GM12878 (cell line): ENCODE measurements around the gene CTCFL. TPM values are rescaled to one million over a fixed set of nuclear protein-coding genes. Genes with fewer than 3 reads are reported as not detected.
A peak's percentile ranks its signal among the peaks of the same experiment; 100 is the strongest.

ENCODE experiments used
- ATAC-seq: fragments of 200-7000 bp; cut with Tn5 transposase; 3 replicates; pipeline ENCODE4 v1.9.1; 2020; ENCODE audit warnings: mild to moderate bottlenecking, moderate library complexity
- BruUV-seq: library from RNA; stranded (reverse); fragments of 400-500 nt; replicated peaks from 2 replicates; lab custom pipeline; 2021; lab: Mats Ljungman, UMichigan
- CTCF ChIA-PET: fragments of 300-600 bp; sonication (Branson Sonifier 250); formaldehyde crosslinking; extraction: SDS; loops from one replicate; lab custom pipeline; 2021; ENCODE audit warnings: inconsistent platforms; lab: Yijun Ruan, JAX
- POLR2A ChIA-PET: fragments of 350-600 bp; formaldehyde crosslinking; extraction: SDS; loops from one replicate; lab custom pipeline; 2021; ENCODE audit warnings: inconsistent platforms; lab: Charles Lee
- RAD21 ChIA-PET: fragments of 300-600 bp; sonication (Branson Sonifier 250); formaldehyde crosslinking; loops from one replicate; lab custom pipeline; 2023; ENCODE audit warnings: antibody characterized with exemption; ENCODE audit not compliant: unreplicated experiment; lab: Charles Lee
- SMC1A ChIA-PET: fragments of 300-600 bp; sonication (Branson Sonifier 250); formaldehyde crosslinking; loops from one replicate; lab custom pipeline; 2023; ENCODE audit not compliant: unreplicated experiment, uncharacterized antibody; lab: Charles Lee
- DNase-seq: peaks from one replicate; pipeline ENCODE4 v3.0.0-alpha.2; 2011; ENCODE audit warnings: low read depth, low spot score
- FAIRE-seq: peaks from 3 replicates; lab custom pipeline; 2011; peaks lifted over from hg19 to GRCh38; lab: Jason Lieb, UNC
- H2AFZ ChIP-seq: 2 replicates; pipeline ENCODE4 v1.6.0; 2011; ENCODE audit warnings: low read depth, low read length, control low read depth; ENCODE audit not compliant: control insufficient read depth
- H3K27ac ChIP-seq: 2 replicates; pipeline ENCODE4 v1.5.1; 2011; ENCODE audit warnings: control low read depth; ENCODE audit not compliant: control insufficient read depth, insufficient read depth
- H3K27me3 ChIP-seq, 2 experiments: replicated peaks in 1 of 2; 2 replicates each; pipeline versions ENCODE4 v1.6.0 to v1.6.1; 2011; ENCODE audit warnings: low read length in 1 of 2; ENCODE audit not compliant: control insufficient read depth in 2 of 2, insufficient read depth in 2 of 2
- H3K36me3 ChIP-seq, 2 experiments: 2 replicates each; pipeline ENCODE4 v1.5.1; 2011; ENCODE audit warnings: low read length in 1 of 2; ENCODE audit not compliant: control insufficient read depth in 2 of 2, insufficient read depth in 2 of 2
- H3K4me1 ChIP-seq: 2 replicates; pipeline ENCODE4 v1.6.1; 2011; ENCODE audit warnings: mild to moderate bottlenecking, low read length, moderate library complexity, mixed read lengths; ENCODE audit not compliant: control insufficient read depth, insufficient read depth
- H3K4me2 ChIP-seq: 2 replicates; pipeline ENCODE4 v1.6.0; 2011; ENCODE audit warnings: control low read depth; ENCODE audit not compliant: control insufficient read depth, insufficient read depth
- H3K4me3 ChIP-seq: fragments of 200-600 bp; sonication (generic); 2 replicates; pipeline ENCODE4 v1.5.1; 2016
- H3K79me2 ChIP-seq: 2 replicates; pipeline ENCODE4 v1.6.0; 2011; ENCODE audit warnings: low read length; ENCODE audit not compliant: control insufficient read depth, insufficient read depth
- H3K9ac ChIP-seq: 2 replicates; pipeline ENCODE4 v1.8.0; 2011; ENCODE audit warnings: low read length, control low read depth, mixed read lengths; ENCODE audit not compliant: control insufficient read depth, insufficient read depth
- H3K9me3 ChIP-seq: replicated peaks from 3 replicates; pipeline ENCODE4 v1.5.1; 2011; ENCODE audit warnings: mild to moderate bottlenecking, low read length; ENCODE audit not compliant: control insufficient read depth, insufficient read depth
- H4K20me1 ChIP-seq: 2 replicates; pipeline ENCODE4 v1.6.0; 2011; ENCODE audit not compliant: control insufficient read depth, insufficient read depth
- ASH2L ChIP-seq: fragments of 300-600, 200-600 bp; sonication (generic); IDR thresholded peaks from 2 replicates; pipeline ENCODE4 v1.6.1; 2017; ENCODE audit warnings: low read depth, mild to moderate bottlenecking, borderline replicate concordance
- BCL3 ChIP-seq: IDR thresholded peaks from 2 replicates; pipeline ENCODE4 v1.6.1; 2011; ENCODE audit warnings: borderline replicate concordance, low read depth, mild to moderate bottlenecking, moderate library complexity, low read length; ENCODE audit not compliant: insufficient read depth, poor library complexity, severe bottlenecking
- BHLHE40 ChIP-seq, 2 experiments: fragments of 450-650 bp in 1 of 2; IDR thresholded peaks; 2 replicates each; pipeline ENCODE4 v1.6.1; 2011 to 2017; ENCODE audit warnings: low read depth in 2 of 2, borderline replicate concordance in 1 of 2, improper control_type of control experiment in 1 of 2, low read length in 1 of 2, mild to moderate bottlenecking in 1 of 2
- E2F8 ChIP-seq: fragments of 450-650 bp; IDR thresholded peaks from 2 replicates; pipeline ENCODE4 v1.6.1; 2018; ENCODE audit warnings: mild to moderate bottlenecking, low read depth, moderate library complexity; ENCODE audit not compliant: partially characterized antibody
- IRF3 ChIP-seq: fragments of 450-650 bp; IDR thresholded peaks from 2 replicates; pipeline ENCODE4 v1.6.1; 2014; ENCODE audit warnings: mild to moderate bottlenecking
- NRF1 ChIP-seq: conservative IDR thresholded peaks from 2 replicates; pipeline ENCODE4 v1.6.1; 2011; ENCODE audit warnings: mild to moderate bottlenecking, low read depth, low read length, improper control_type of control experiment
- PAX5 ChIP-seq: IDR thresholded peaks from 2 replicates; pipeline ENCODE4 v1.6.1; 2011; ENCODE audit warnings: low read depth, low read length, borderline replicate concordance
- PKNOX1 ChIP-seq: fragments of 450-650 bp; IDR thresholded peaks from 2 replicates; pipeline ENCODE4 v1.6.1; 2016; ENCODE audit warnings: mild to moderate bottlenecking
- RAD51 ChIP-seq: fragments of 450-650 bp; IDR thresholded peaks from 2 replicates; pipeline ENCODE4 v1.6.1; 2016; ENCODE audit warnings: moderate library complexity, mild to moderate bottlenecking, inconsistent platforms
- RFX5 ChIP-seq: IDR thresholded peaks from 2 replicates; pipeline ENCODE4 v1.6.1; 2011; ENCODE audit warnings: low read depth, low read length, improper control_type of control experiment
- RUNX3 ChIP-seq: IDR thresholded peaks from 2 replicates; pipeline ENCODE4 v1.6.1; 2012; ENCODE audit warnings: low read length, inconsistent platforms
- SIX5 ChIP-seq: IDR thresholded peaks from 2 replicates; pipeline ENCODE4 v1.6.1; 2011; ENCODE audit warnings: mild to moderate bottlenecking, low read depth, low read length, moderate library complexity; ENCODE audit not compliant: severe bottlenecking
- SUZ12 ChIP-seq: fragments of 200-600 bp; sonication (generic); IDR thresholded peaks from one replicate; pipeline ENCODE4 v1.6.1; 2018; ENCODE audit warnings: antibody characterized with exemption, mild to moderate bottlenecking; ENCODE audit not compliant: unreplicated experiment
- ZZZ3 ChIP-seq: IDR thresholded peaks from 2 replicates; pipeline ENCODE4 v1.6.1; 2011; ENCODE audit warnings: low read depth; ENCODE audit not compliant: control insufficient read depth, insufficient read length
- WGBS: methylation state at CpG from one replicate; pipeline ENCODE4 v1.1.6; 2016; ENCODE audit warnings: low lambda C conversion rate; ENCODE audit not compliant: insufficient replicate concordance, insufficient coverage; ENCODE audit errors: missing lambda C conversion rate; 5-methylcytosine and 5-hydroxymethylcytosine counted together
- in situ Hi-C: fragments of 300-500 bp; cut with MboI; formaldehyde crosslinking; loops from 9 replicates; pipeline ENCODE4 v1.14.3; 2018; ENCODE audit warnings: mixed read lengths
- intact Hi-C: fragments of 100-400 bp; cut with micrococcal nuclease; formaldehyde crosslinking; loops from one replicate; pipeline ENCODE4 v1.14.2; 2022; ENCODE audit not compliant: unreplicated experiment
- polyA plus RNA-seq, 11 experiments: library from polyadenylated mRNA; depleted of rRNA in 4 of 11; unstranded in 6 of 11; stranded (reverse) in 5 of 11; fragments of >200 nt; fragmentation: Nextera tagmentation in 4 of 11; fragmentation: Illumina TruSeq in 1 of 11; extraction: Ambion mirVana in 4 of 11; extraction: Trizol in 1 of 11; gene quantifications; 1 replicate in 1 of 11; 2 replicates in 10 of 11; pipeline versions ENCODE4 v1.2.1 to v1.2.3, GENCODE V29; 2011 to 2016; ENCODE audit warnings: inconsistent platforms in 2 of 11, missing spikeins in 2 of 11, low read depth in 1 of 11
- total RNA-seq, 4 experiments: library from RNA; depleted of rRNA in 3 of 4; stranded (reverse); fragments of >200 nt in 3 of 4; fragmentation: Illumina TruSeq in 1 of 4; extraction: Trizol in 1 of 4; gene quantifications; 2 replicates each; pipeline versions ENCODE4 v1.2.1 to v1.2.3, GENCODE V29; 2013 to 2021

The CTCFL gene
- total and polyA plus RNA-seq, 10 of the 15 experiments (the other 5 are each of a cell fraction or from before 2014, with no cell fraction given) = 0.06 to 0.20 (median 0.11) TPM; not detected in 4

GRCh38 chr20:57523782-57524181, 1.2 kb downstream of the CTCFL start (continued):
- no peak for TF ChIP-seq E2F8
- no peak for TF ChIP-seq SUZ12
- no peak for TF ChIP-seq BHLHE40 (IDR thresholded peaks at IDR 0.05; ENCODE audit: borderline replicate concordance in 1 of 2, low read depth in 2 of 2, low read length in 1 of 2)
- TF ChIP-seq RAD51 = no peak

- CTCF ChIA-PET = interaction anchor here (0.8 to 4.1 kb wide), 6 partner anchors 9 to 669 kb away, joined by 3 to 21 read pairs (median 4); no protein-coding TSS in a partner anchor
- no peaks in the 10 kb centered on the region for H3K79me2 ChIP-seq
- peak; percentile 81 for ATAC-seq
- no peaks in the 10 kb centered on the region for H4K20me1 ChIP-seq
- no peak for DNase-seq
- 2% methylated on average over 5 of the region's 5 CpGs for WGBS
- FAIRE-seq = peak; percentile 31
- H3K36me3 ChIP-seq = no peaks in the 10 kb centered on the region
- SMC1A ChIA-PET = interaction anchor here (0.9 to 1.5 kb wide), 3 partner anchors 9 to 160 kb away, joined by 3 to 4 read pairs (median 3); no protein-coding TSS in a partner anchor
- peaks cover 3% of the 10 kb centered on the region; the same call in 1 of the 2 replicates for H3K4me1 ChIP-seq
- H3K9me3 ChIP-seq = no peaks in the 10 kb centered on the region; the same call in 2 of the 3 replicates
- intact Hi-C loops (no loop called here), in situ Hi-C loops (no loop called here)
- H3K4me3 ChIP-seq = no peak overlapping the region
- RAD21 ChIA-PET = no interaction called here
- H3K27me3 ChIP-seq = no peaks in the 10 kb centered on the region
- no TSS peak for BruUV-seq
- POLR2A ChIA-PET = no interaction called here
- H3K4me2 ChIP-seq = no peak overlapping the region; the same call in none of the 2 replicates
- peak overlapping the region; percentile 41; the same call in 1 of the 2 replicates for H2AFZ ChIP-seq
- no peak overlapping the region for H3K27ac ChIP-seq
- H3K9ac ChIP-seq = no peak overlapping the region
- TF ChIP-seq ASH2L (no peak), SIX5 (no peak), NRF1 (no peak), PAX5 (no peak), ZZZ3 (no peak), IRF3 (no peak), RUNX3 (0 out of 2 replicates have a peak, but pooled peaks have one; percentile 22), RFX5 (no peak), BHLHE40 (IDR thresholded peaks at IDR 0.05; ENCODE audit: borderline replicate concordance in 1 of 2, low read depth in 2 of 2, low read length in 1 of 2) (peak in 1 of 2 experiments; percentile 16; a peak in 1 of 4 replicates), BCL3 (no peak), PKNOX1 (no peak)
These were observed 2.4 kb downstream of the CTCFL start for GRCh38 chr20:57522380-57523140.
